B cell (primary cell): ENCODE data around the gene GRB14. TPM values are rescaled to one million over a fixed set of nuclear protein-coding genes. Genes with fewer than 3 reads are reported as not detected.

ENCODE experiments used
- ATAC-seq: fragments of 200-7000 bp; cut with Tn5 transposase; one replicate; pipeline ENCODE4 v1.10.0; 2021; ENCODE audit warnings: low read depth, mild to moderate bottlenecking, moderate number of reproducible peaks, moderate library complexity
- CTCF ChIA-PET: fragments of 350-600 bp; sonication (Branson Sonifier 250); formaldehyde crosslinking; loops from one replicate; lab custom pipeline; 2021; ENCODE audit warnings: antibody characterized with exemption, inconsistent platforms; lab: Charles Lee
- POLR2A ChIA-PET: fragments of 350-600 bp; sonication (Branson Sonifier 250); formaldehyde crosslinking; loops from one replicate; lab custom pipeline; 2021; ENCODE audit warnings: antibody characterized with exemption; lab: Charles Lee
- DNase-seq: peaks from one replicate; pipeline ENCODE4 v3.0.0; 2013
- H2AFZ ChIP-seq: 2 replicates; pipeline ENCODE4 v1.6.1; 2012; ENCODE audit warnings: mild to moderate bottlenecking, low read depth, low read length; ENCODE audit not compliant: insufficient read depth, poor library complexity, severe bottlenecking
- H3K27ac ChIP-seq, 2 donors: 1 replicate in 1 of 2; 2 replicates in 1 of 2; pipeline ENCODE4 v1.5.1; 2012 to 2013; ENCODE audit warnings: low read length in 2 of 2, mild to moderate bottlenecking in 2 of 2, moderate library complexity in 1 of 2
- H3K27me3 ChIP-seq, 4 experiments: fragments of 200-600 bp in 1 of 4; sonication (generic) in 1 of 4; replicated peaks in 1 of 4; 1 replicate in 2 of 4; 2 replicates in 2 of 4; pipeline versions ENCODE4 v1.6.1 to v1.7.0; 2013 to 2016; ENCODE audit warnings: low read length in 3 of 4, mild to moderate bottlenecking in 2 of 4, mixed read lengths in 1 of 4, moderate library complexity in 1 of 4; ENCODE audit not compliant: insufficient read depth in 4 of 4, control insufficient read depth in 3 of 4; ENCODE audit errors: control extremely low read depth in 1 of 4
- H3K36me3 ChIP-seq, 2 experiments: replicated peaks in 1 of 2; 1 replicate in 1 of 2; 2 replicates in 1 of 2; pipeline versions ENCODE4 v1.6.1 to v1.7.1; 2013; ENCODE audit warnings: low read length in 1 of 2; ENCODE audit not compliant: insufficient read depth in 2 of 2, control insufficient read depth in 1 of 2; ENCODE audit errors: control extremely low read depth in 1 of 2, extremely low read depth in 1 of 2
- H3K4me1 ChIP-seq, 2 donors: fragments of 200-600 bp in 1 of 2; sonication (generic) in 1 of 2; 1 replicate in 1 of 2; 2 replicates in 1 of 2; pipeline versions ENCODE4 v1.5.1 to v1.6.1; 2013 to 2017; ENCODE audit warnings: low read length in 2 of 2; ENCODE audit not compliant: control insufficient read depth in 2 of 2, insufficient read depth in 2 of 2
- H3K4me2 ChIP-seq: replicated peaks from 2 replicates; pipeline ENCODE3; 2012; ENCODE audit warnings: mild to moderate bottlenecking, low read depth, low read length; ENCODE audit not compliant: poor library complexity, severe bottlenecking
- H3K4me3 ChIP-seq, 5 experiments: fragments of 200-600 bp in 1 of 5; sonication (generic) in 1 of 5; 1 replicate in 3 of 5; 2 replicates in 2 of 5; pipeline versions ENCODE4 v1.5.1 to v1.7.0; 2011 to 2016; ENCODE audit warnings: low read length in 4 of 5, mild to moderate bottlenecking in 4 of 5, low read depth in 2 of 5, control low read depth in 1 of 5, moderate library complexity in 1 of 5; ENCODE audit not compliant: insufficient read depth in 1 of 5; ENCODE audit errors: control extremely low read depth in 1 of 5, extremely low read depth in 1 of 5
- H3K79me2 ChIP-seq: fragments of 200-600 bp; sonication (generic); one replicate; pipeline ENCODE4 v1.6.0; 2016; ENCODE audit warnings: low read length; ENCODE audit not compliant: control insufficient read depth, insufficient read depth
- H3K9ac ChIP-seq: fragments of 200-600 bp; sonication (generic); 2 replicates; pipeline ENCODE4 v1.6.1; 2017; ENCODE audit warnings: mild to moderate bottlenecking, low read length, moderate library complexity
- H3K9me3 ChIP-seq, 3 donors: one replicate each; pipeline versions ENCODE4 v1.6.1 to v1.7.1; 2013; ENCODE audit warnings: low read length in 2 of 3; ENCODE audit not compliant: control insufficient read depth in 2 of 3, insufficient read depth in 1 of 3; ENCODE audit errors: control extremely low read depth in 1 of 3
- H4K20me1 ChIP-seq: 2 replicates; pipeline ENCODE4 v1.6.0; 2012; ENCODE audit warnings: mild to moderate bottlenecking, low read length; ENCODE audit not compliant: insufficient read depth, control insufficient read depth, poor library complexity, severe bottlenecking
- H3K27ac Mint-ChIP-seq: one replicate; pipeline ENCODE4 v1.8.0; 2021; ENCODE audit warnings: mixed read lengths
- H3K27me3 Mint-ChIP-seq: one replicate; pipeline ENCODE4 v1.8.0; 2021; ENCODE audit warnings: mixed read lengths
- H3K4me1 Mint-ChIP-seq: one replicate; pipeline ENCODE4 v1.8.0; 2021; ENCODE audit warnings: mixed read lengths
- H3K4me3 Mint-ChIP-seq: one replicate; pipeline ENCODE4 v1.8.0; 2021; ENCODE audit warnings: mixed read lengths
- H3K9me3 Mint-ChIP-seq: one replicate; pipeline ENCODE4 v1.8.0; 2022; ENCODE audit warnings: mixed read lengths; ENCODE audit not compliant: insufficient read depth
- EZH2 ChIP-seq: IDR thresholded peaks from 2 replicates; pipeline ENCODE4 v1.6.1; 2012; ENCODE audit warnings: borderline replicate concordance, low read depth, mild to moderate bottlenecking, moderate library complexity, low read length; ENCODE audit not compliant: insufficient read depth, poor library complexity, severe bottlenecking
- WGBS: methylation state at CpG from one replicate; pipeline ENCODE4 v1.1.5; 2013; ENCODE audit warnings: missing lambda C conversion rate; ENCODE audit not compliant: insufficient coverage; 5-methylcytosine and 5-hydroxymethylcytosine counted together
- intact Hi-C: fragments of 100-400 bp; cut with micrococcal nuclease; formaldehyde crosslinking; loops from one replicate; pipeline ENCODE4 v1.10.0; 2022
- polyA plus RNA-seq: library from polyadenylated mRNA; depleted of rRNA; stranded (reverse); fragments of >200 nt; gene quantifications from 2 replicates; pipeline ENCODE4 v1.2.3, GENCODE V29; 2012
- total RNA-seq, 2 donors: library from RNA; stranded (reverse); fragments of 120-200 nt in 1 of 2; gene quantifications; 1 replicate in 1 of 2; 2 replicates in 1 of 2; pipeline versions ENCODE4 v1.2.3 to v1.2.4, GENCODE V29; 2013 to 2022
- TF ChIP-seq, protein P1 (sequence below): fragments of 200-600 bp; IDR thresholded peaks from one replicate; pipeline ENCODE4 v1.8.0; 2022; ENCODE audit warnings: antibody characterized with exemption, mild to moderate bottlenecking

GRB14 gene
- total and polyA plus RNA-seq, 2 donors (not counting 1 experiment from before 2014, with no cell fraction given), result not detected

GRCh38 chr2:164657129-164657528, 35.8 kb upstream of the GRB14 start:
- WGBS, result no CpG with 5 or more reads among the region's 2 CpGs
- Histone ChIP-seq H3K79me2 (no peaks in the 10 kb centered on the region), H4K20me1 (no peaks in the 10 kb centered on the region), H3K4me1 (no peaks in the 10 kb centered on the region), H3K27me3 (no peaks in the 10 kb centered on the region), H3K4me3 (no peak overlapping the region), H3K36me3 (no peaks in the 10 kb centered on the region), H3K9me3 (peaks cover 0 to 9% (median 0%) of the 10 kb centered on the region in 3 donors), H3K4me2 (no peak overlapping the region), H3K9ac (no peak overlapping the region), H3K27ac (no peak overlapping the region), H2AFZ (no peak overlapping the region)
- Mint-ChIP-seq H3K9me3 (peaks cover 9% of the 10 kb centered on the region), H3K4me3 (no peak overlapping the region), H3K4me1 (no peaks in the 10 kb centered on the region), H3K27me3 (no peaks in the 10 kb centered on the region), H3K27ac (no peak overlapping the region)
- no peak for ATAC-seq
- TF ChIP-seq EZH2, result no peak
- TF ChIP-seq, protein P1, sequence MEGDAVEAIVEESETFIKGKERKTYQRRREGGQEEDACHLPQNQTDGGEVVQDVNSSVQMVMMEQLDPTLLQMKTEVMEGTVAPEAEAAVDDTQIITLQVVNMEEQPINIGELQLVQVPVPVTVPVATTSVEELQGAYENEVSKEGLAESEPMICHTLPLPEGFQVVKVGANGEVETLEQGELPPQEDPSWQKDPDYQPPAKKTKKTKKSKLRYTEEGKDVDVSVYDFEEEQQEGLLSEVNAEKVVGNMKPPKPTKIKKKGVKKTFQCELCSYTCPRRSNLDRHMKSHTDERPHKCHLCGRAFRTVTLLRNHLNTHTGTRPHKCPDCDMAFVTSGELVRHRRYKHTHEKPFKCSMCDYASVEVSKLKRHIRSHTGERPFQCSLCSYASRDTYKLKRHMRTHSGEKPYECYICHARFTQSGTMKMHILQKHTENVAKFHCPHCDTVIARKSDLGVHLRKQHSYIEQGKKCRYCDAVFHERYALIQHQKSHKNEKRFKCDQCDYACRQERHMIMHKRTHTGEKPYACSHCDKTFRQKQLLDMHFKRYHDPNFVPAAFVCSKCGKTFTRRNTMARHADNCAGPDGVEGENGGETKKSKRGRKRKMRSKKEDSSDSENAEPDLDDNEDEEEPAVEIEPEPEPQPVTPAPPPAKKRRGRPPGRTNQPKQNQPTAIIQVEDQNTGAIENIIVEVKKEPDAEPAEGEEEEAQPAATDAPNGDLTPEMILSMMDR, result no peak
- POLR2A ChIA-PET, result no interaction called here
- CTCF ChIA-PET, result no interaction called here
- DNase-seq, result no peak
- intact Hi-C loops, result no loop called here

DNA sequence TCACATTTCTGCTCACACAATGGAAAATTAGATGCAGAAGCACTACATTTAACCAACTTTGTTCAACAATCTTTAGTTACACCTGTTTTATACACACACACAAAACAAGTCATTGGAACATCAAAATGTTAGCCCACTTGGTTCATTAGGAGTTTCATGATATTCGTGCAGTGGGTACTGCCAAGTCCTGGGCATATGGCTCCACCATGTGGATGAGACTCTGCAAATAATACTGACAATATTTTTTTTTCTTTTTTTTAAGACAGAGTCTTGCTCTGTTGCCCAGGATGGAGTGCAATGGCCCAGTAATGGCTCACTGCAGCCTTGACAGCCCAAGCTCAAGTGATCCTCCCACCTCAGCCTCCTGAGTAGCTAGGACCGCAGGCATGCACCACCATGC, 34.5 kb upstream of the GRB14 start:
- no peaks in the 10 kb centered on the region for H3K36me3 ChIP-seq
- no peaks in the 10 kb centered on the region for H3K79me2 ChIP-seq
- intact Hi-C loops, result no loop called here
- H3K9me3 Mint-ChIP-seq, result peaks cover 13% of the 10 kb centered on the region
- H4K20me1 ChIP-seq, result no peaks in the 10 kb centered on the region
- no CpG with 5 or more reads among the region's 2 CpGs for WGBS
- H3K4me1 Mint-ChIP-seq, result no peaks in the 10 kb centered on the region
- ATAC-seq (no peak), DNase-seq (no peak)
- H3K27ac Mint-ChIP-seq, result no peak overlapping the region
- no peak overlapping the region for H3K9ac ChIP-seq
- TF ChIP-seq, protein P1, result no peak
- TF ChIP-seq EZH2, result no peak
- ChIA-PET POLR2A (no interaction called here), CTCF (no interaction called here)
- H3K4me1 ChIP-seq, result no peaks in the 10 kb centered on the region
- H3K4me3 Mint-ChIP-seq, result no peak overlapping the region
- no peaks in the 10 kb centered on the region for H3K27me3 ChIP-seq
- no peak overlapping the region for H3K27ac ChIP-seq
- no peak overlapping the region for H2AFZ ChIP-seq
- H3K27me3 Mint-ChIP-seq, result no peaks in the 10 kb centered on the region
- no peak overlapping the region for H3K4me3 ChIP-seq
- peaks cover 0 to 18% (median 0%) of the 10 kb centered on the region in 3 donors for H3K9me3 ChIP-seq
- no peak overlapping the region for H3K4me2 ChIP-seq
